Neural progenitor cell (in vitro differentiated cells): Measurements from ENCODE around the gene FAM3B. TPM values are rescaled to one million over a fixed set of nuclear protein-coding genes. Genes with fewer than 3 reads are reported as not detected.

Source experiments
- DNase-seq: peaks from one replicate; pipeline ENCODE4 v3.0.0-alpha.2; 2016; ENCODE audit warnings: low spot score
- H2AFZ ChIP-seq: fragments of 200-600 bp; sonication (generic); replicated peaks from 2 replicates; pipeline ENCODE4 v1.6.1; 2016; ENCODE audit warnings: antibody characterized with exemption
- H3F3A ChIP-seq: fragments of 200-600 bp; sonication (generic); 2 replicates; pipeline ENCODE4 v1.6.1; 2016; ENCODE audit warnings: antibody characterized with exemption, low read depth
- H3K27ac ChIP-seq: fragments of 200-600 bp; sonication (generic); 2 replicates; pipeline ENCODE4 v1.5.1; 2016; ENCODE audit warnings: mild to moderate bottlenecking
- H3K27me3 ChIP-seq: fragments of 200-600 bp; sonication (generic); 2 replicates; pipeline ENCODE4 v1.6.1; 2016; ENCODE audit warnings: mild to moderate bottlenecking, moderate library complexity
- H3K36me3 ChIP-seq: fragments of 200-600 bp; sonication (generic); 2 replicates; pipeline ENCODE4 v1.5.1; 2016
- H3K4me1 ChIP-seq: fragments of 200-600 bp; sonication (generic); 2 replicates; pipeline ENCODE4 v1.6.1; 2016; ENCODE audit warnings: mixed run types
- H3K4me2 ChIP-seq: fragments of 200-600 bp; sonication (generic); 2 replicates; pipeline ENCODE4 v1.6.1; 2016
- H3K4me3 ChIP-seq: fragments of 200-600 bp; sonication (generic); 2 replicates; pipeline ENCODE4 v1.5.1; 2016
- H3K79me2 ChIP-seq: fragments of 200-600 bp; sonication (generic); 2 replicates; pipeline ENCODE4 v1.6.1; 2016; ENCODE audit warnings: low read depth
- H3K9ac ChIP-seq: fragments of 200-600 bp; sonication (generic); 2 replicates; pipeline ENCODE4 v1.6.1; 2016
- H3K9me3 ChIP-seq: fragments of 200-600 bp; sonication (generic); 2 replicates; pipeline ENCODE4 v1.5.1; 2016; ENCODE audit warnings: low read depth
- H4K20me1 ChIP-seq: fragments of 200-600 bp; sonication (generic); 2 replicates; pipeline ENCODE4 v1.6.1; 2016; ENCODE audit warnings: low read depth
- H3K27ac Mint-ChIP-seq: 3 replicates; pipeline ENCODE4 v1.8.0; 2021; ENCODE audit warnings: mixed read lengths
- H3K27me3 Mint-ChIP-seq: 2 replicates; pipeline ENCODE4 v1.8.0; 2022; ENCODE audit warnings: low read depth, mild to moderate bottlenecking, inconsistent platforms, moderate library complexity, mixed read lengths; ENCODE audit not compliant: insufficient read depth
- H3K36me3 Mint-ChIP-seq: 3 replicates; pipeline ENCODE4 v1.8.0; 2021; ENCODE audit warnings: mixed read lengths
- H3K4me1 Mint-ChIP-seq: 3 replicates; pipeline ENCODE4 v1.8.0; 2021; ENCODE audit warnings: mixed read lengths
- H3K4me3 Mint-ChIP-seq: 3 replicates; pipeline ENCODE4 v1.8.0; 2021; ENCODE audit warnings: mild to moderate bottlenecking, moderate library complexity, mixed read lengths
- H3K9me3 Mint-ChIP-seq: 3 replicates; pipeline ENCODE4 v1.8.0; 2020; ENCODE audit warnings: mixed read lengths
- EZH2 ChIP-seq: fragments of 200-600 bp; sonication (generic); IDR thresholded peaks from 2 replicates; pipeline ENCODE4 v1.6.1; 2017; ENCODE audit warnings: antibody characterized with exemption, mild to moderate bottlenecking, moderate library complexity
- EZH2phosphoT487 ChIP-seq: fragments of 200-600 bp; sonication (generic); IDR thresholded peaks from 2 replicates; pipeline ENCODE4 v1.6.1; 2017; ENCODE audit warnings: antibody characterized with exemption
- total RNA-seq: library from RNA; depleted of rRNA; stranded (reverse); fragments of >200 nt; gene quantifications from 2 replicates; pipeline ENCODE4 v1.2.3, GENCODE V29; 2015; ENCODE audit warnings: low replicate concordance
- TF ChIP-seq, protein P1 (sequence below): fragments of 200-600 bp; sonication (generic); IDR thresholded peaks from 2 replicates; pipeline ENCODE4 v1.5.1; 2017; ENCODE audit warnings: antibody characterized with exemption, mild to moderate bottlenecking

FAM3B gene
- total RNA-seq, 1 donor from 2014 or later: not detected

DNA sequence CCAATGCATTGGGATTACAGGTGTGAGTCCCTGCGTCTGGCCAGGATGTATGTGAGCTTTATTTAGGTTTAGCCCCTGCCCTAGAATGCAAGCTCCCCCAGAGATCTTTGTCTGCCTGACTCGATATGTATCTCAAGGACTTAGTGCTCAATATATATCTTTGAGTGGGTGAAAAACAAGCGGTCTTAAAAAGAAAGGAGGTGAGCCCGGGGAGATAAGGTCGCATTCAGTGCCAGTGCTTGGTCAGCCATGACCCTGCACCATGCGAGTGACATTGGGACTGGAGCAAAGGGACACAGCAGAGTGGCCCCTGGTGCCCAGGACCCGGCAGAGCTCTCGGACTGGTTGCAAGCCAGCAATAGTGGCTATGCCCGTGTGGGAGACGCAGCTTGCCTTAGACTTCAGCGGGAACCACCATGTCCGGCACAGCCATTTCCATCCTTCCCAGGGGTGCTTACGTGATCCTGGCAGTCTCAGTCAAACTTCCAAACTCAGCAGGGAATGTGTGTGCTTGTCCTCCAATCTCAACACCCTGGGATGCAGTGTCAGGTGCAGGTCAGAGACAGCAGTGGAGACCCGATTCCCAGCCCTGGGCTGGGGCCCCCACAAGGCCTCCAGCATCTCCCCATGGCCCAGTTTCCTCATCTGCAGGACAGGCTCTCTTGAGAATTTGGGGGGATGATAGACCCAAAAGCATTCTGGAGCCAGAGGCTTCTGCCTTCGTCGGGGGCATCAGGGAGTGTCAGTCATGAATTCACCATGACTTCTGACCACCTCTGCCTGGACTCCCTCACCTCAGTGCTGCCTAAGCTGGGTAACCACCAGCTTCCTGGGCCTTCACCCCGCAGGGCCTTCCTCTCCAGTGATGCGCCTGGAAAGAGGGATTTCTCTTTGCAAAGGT is 47.0 kb downstream of the FAM3B start:
- H2AFZ ChIP-seq: no peak overlapping the region
- Mint-ChIP-seq H3K27ac (no peak overlapping the region), H3K9me3 (no peaks in the 10 kb centered on the region), H3K4me1 (no peaks in the 10 kb centered on the region), H3K36me3 (no peaks in the 10 kb centered on the region), H3K27me3 (peaks cover 10% of the 10 kb centered on the region), H3K4me3 (no peak overlapping the region)
- no peak overlapping the region for H3K4me2 ChIP-seq
- TF ChIP-seq, protein P1, sequence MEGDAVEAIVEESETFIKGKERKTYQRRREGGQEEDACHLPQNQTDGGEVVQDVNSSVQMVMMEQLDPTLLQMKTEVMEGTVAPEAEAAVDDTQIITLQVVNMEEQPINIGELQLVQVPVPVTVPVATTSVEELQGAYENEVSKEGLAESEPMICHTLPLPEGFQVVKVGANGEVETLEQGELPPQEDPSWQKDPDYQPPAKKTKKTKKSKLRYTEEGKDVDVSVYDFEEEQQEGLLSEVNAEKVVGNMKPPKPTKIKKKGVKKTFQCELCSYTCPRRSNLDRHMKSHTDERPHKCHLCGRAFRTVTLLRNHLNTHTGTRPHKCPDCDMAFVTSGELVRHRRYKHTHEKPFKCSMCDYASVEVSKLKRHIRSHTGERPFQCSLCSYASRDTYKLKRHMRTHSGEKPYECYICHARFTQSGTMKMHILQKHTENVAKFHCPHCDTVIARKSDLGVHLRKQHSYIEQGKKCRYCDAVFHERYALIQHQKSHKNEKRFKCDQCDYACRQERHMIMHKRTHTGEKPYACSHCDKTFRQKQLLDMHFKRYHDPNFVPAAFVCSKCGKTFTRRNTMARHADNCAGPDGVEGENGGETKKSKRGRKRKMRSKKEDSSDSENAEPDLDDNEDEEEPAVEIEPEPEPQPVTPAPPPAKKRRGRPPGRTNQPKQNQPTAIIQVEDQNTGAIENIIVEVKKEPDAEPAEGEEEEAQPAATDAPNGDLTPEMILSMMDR: no peak
- TF ChIP-seq EZH2phosphoT487 (no peak), EZH2 (no peak)
- no peaks in the 10 kb centered on the region for H3K36me3 ChIP-seq
- no peaks in the 10 kb centered on the region for H3K27me3 ChIP-seq
- no peak overlapping the region for H3K9ac ChIP-seq
- no peaks in the 10 kb centered on the region for H3K4me1 ChIP-seq
- no peak overlapping the region for H3K27ac ChIP-seq
- no peaks in the 10 kb centered on the region for H3K9me3 ChIP-seq
- no peaks in the 10 kb centered on the region for H3K79me2 ChIP-seq
- H3K4me3 ChIP-seq: no peak overlapping the region
- no peaks in the 10 kb centered on the region for H3F3A ChIP-seq
- no peak for DNase-seq
- no peaks in the 10 kb centered on the region for H4K20me1 ChIP-seq

DNA sequence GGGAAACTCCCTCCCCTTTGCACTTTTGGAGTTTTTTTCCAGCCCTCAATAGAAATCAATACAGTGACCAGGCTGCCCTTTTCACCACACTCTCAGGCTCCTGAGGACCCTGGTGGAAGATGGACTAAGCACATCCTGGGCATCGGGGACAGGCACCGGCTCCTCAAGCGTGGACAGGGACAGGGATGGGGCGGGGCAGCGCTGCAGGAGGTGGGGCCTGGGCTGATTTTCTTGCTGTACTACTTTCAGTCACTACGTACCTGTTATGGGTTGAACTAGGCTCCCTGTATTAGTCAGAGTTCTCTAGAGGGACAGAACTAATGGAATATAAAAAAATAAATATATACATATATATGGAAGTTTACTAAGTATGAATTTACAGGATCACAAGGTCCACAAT is 47.7 kb downstream of the FAM3B start:
- no peaks in the 10 kb centered on the region for H3K27me3 ChIP-seq
- H3K79me2 ChIP-seq: no peaks in the 10 kb centered on the region
- no peaks in the 10 kb centered on the region for H3K36me3 ChIP-seq
- peaks cover 2% of the 10 kb centered on the region for H3K4me1 ChIP-seq
- no peak overlapping the region for H3K4me3 ChIP-seq
- Mint-ChIP-seq H3K36me3 (no peaks in the 10 kb centered on the region), H3K4me3 (no peak overlapping the region), H3K4me1 (no peaks in the 10 kb centered on the region), H3K27me3 (peaks cover 13% of the 10 kb centered on the region), H3K27ac (no peak overlapping the region), H3K9me3 (no peaks in the 10 kb centered on the region)
- no peak for DNase-seq
- no peak overlapping the region for H3K27ac ChIP-seq
- no peak overlapping the region for H3K9ac ChIP-seq
- no peaks in the 10 kb centered on the region for H3K9me3 ChIP-seq
- H2AFZ ChIP-seq: no peak overlapping the region
- H3K4me2 ChIP-seq: no peak overlapping the region
- H4K20me1 ChIP-seq: no peaks in the 10 kb centered on the region
- no peak for TF ChIP-seq EZH2
- TF ChIP-seq, protein P1: no peak
- no peak for TF ChIP-seq EZH2phosphoT487
- H3F3A ChIP-seq: no peaks in the 10 kb centered on the region

DNA sequence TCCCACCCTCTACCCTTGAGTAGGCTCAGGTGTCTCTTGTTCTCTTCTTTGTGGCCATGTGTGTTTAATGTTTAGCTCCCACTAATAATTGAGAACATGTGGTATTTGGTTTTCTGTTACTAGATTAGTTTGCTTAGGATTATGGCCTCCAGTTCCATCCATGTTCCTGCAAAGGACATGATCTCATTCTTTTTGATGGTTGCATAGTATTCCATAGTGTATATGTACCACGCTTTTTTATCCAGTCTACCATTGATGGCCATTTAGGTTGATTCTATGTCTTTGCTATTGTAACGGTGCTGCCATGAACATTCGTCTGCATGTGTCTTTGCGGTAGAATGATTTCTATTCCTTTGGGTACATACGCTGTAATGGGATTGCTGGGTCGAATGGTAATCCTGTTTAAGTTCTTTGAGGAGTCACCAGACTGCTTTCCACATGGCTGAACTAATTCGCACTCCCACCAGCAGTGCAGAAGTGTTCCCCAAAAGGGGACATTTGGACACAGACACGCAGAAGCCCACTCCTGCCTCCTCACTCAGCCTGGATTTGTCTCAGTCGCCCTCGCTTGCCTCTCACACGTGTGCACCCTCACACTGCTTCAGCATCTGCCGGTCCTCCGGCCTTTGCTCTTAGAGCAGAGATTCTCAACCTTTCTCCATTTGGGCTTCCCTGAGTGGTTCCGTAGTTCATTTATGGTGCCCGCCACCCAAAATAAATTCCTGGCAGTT is 48.9 kb downstream of the FAM3B start:
- TF ChIP-seq EZH2phosphoT487 (no peak), EZH2 (no peak)
- TF ChIP-seq, protein P1: no peak
- no peak overlapping the region for H3K27ac ChIP-seq
- no peaks in the 10 kb centered on the region for H4K20me1 ChIP-seq
- no peak overlapping the region for H2AFZ ChIP-seq
- no peaks in the 10 kb centered on the region for H3F3A ChIP-seq
- H3K9me3 Mint-ChIP-seq: no peaks in the 10 kb centered on the region
- no peaks in the 10 kb centered on the region for H3K4me1 Mint-ChIP-seq
- no peak overlapping the region for H3K9ac ChIP-seq
- DNase-seq: no peak
- H3K9me3 ChIP-seq: no peaks in the 10 kb centered on the region
- no peaks in the 10 kb centered on the region for H3K36me3 Mint-ChIP-seq
- H3K4me3 Mint-ChIP-seq: no peak overlapping the region
- peaks cover 17% of the 10 kb centered on the region for H3K27me3 Mint-ChIP-seq
- H3K4me2 ChIP-seq: no peak overlapping the region
- no peaks in the 10 kb centered on the region for H3K36me3 ChIP-seq
- no peaks in the 10 kb centered on the region for H3K27me3 ChIP-seq
- H3K4me3 ChIP-seq: no peak overlapping the region
- H3K27ac Mint-ChIP-seq: no peak overlapping the region
- H3K4me1 ChIP-seq: peaks cover 4% of the 10 kb centered on the region
- no peaks in the 10 kb centered on the region for H3K79me2 ChIP-seq
